Activated naive CD8-positive, alpha-beta T cell treated with anti-CD3 and anti-CD28 coated beads, Interleukin-2, amount 50 U/mL, for 24 hours (primary cell): Measurements from ENCODE around the gene IRX4.
A peak's percentile ranks its signal among the peaks of the same experiment; 100 is the strongest.

ENCODE experiments used
- ATAC-seq: fragments of 150-1000 bp; cut with Tn5 transposase; one replicate; pipeline ENCODE4 v1.10.0; 2021
- DNase-seq: peaks from one replicate; pipeline ENCODE4 v3.0.0; 2021
- H3K27ac Mint-ChIP-seq: one replicate; pipeline ENCODE4 v1.8.0; 2021; ENCODE audit warnings: mild to moderate bottlenecking, mixed read lengths
- H3K27me3 Mint-ChIP-seq: one replicate; pipeline ENCODE4 v1.8.0; 2021; ENCODE audit warnings: mixed read lengths
- H3K36me3 Mint-ChIP-seq: one replicate; pipeline ENCODE4 v1.8.0; 2021; ENCODE audit warnings: low read depth, mixed read lengths
- H3K4me1 Mint-ChIP-seq: one replicate; pipeline ENCODE4 v1.8.0; 2021; ENCODE audit warnings: mixed read lengths
- H3K4me3 Mint-ChIP-seq: one replicate; pipeline ENCODE4 v1.8.0; 2021; ENCODE audit warnings: mild to moderate bottlenecking, moderate library complexity, mixed read lengths
- H3K9me3 Mint-ChIP-seq: one replicate; pipeline ENCODE4 v1.8.0; 2021; ENCODE audit warnings: mixed read lengths

Gene IRX4

GRCh38 chr5:1882337-1883119, at the start of gene IRX4:
Gene IRX4 (minus strand): TSS chr5:1882925. CDS start chr5:1882647, 278 bp downstream.
- no peaks in the 10 kb centered on the region for H3K36me3 Mint-ChIP-seq
- no peak within 1 kb of the TSS for H3K27ac Mint-ChIP-seq
- no peak for ATAC-seq
- no peak for DNase-seq
- no peak within 1 kb of the TSS for H3K4me3 Mint-ChIP-seq
- no peaks in the 10 kb centered on the region for H3K9me3 Mint-ChIP-seq
- peaks cover 7% of the 10 kb centered on the region for H3K4me1 Mint-ChIP-seq
- peaks cover 54% of the 10 kb centered on the region for H3K27me3 Mint-ChIP-seq

- H3K36me3 Mint-ChIP-seq: no peaks in the 10 kb centered on the region
- no peaks in the 10 kb centered on the region for H3K9me3 Mint-ChIP-seq
- no peak for DNase-seq
- no peak overlapping the region for H3K27ac Mint-ChIP-seq
- ATAC-seq: no peak
- H3K4me1 Mint-ChIP-seq: no peaks in the 10 kb centered on the region
- peaks cover 24% of the 10 kb centered on the region for H3K27me3 Mint-ChIP-seq
- no peak overlapping the region for H3K4me3 Mint-ChIP-seq
These were observed 49.0 kb upstream of the IRX4 start for GRCh38 chr5:1931604-1932231.

- Mint-ChIP-seq H3K36me3 (no peaks in the 10 kb centered on the region), H3K4me3 (no peak overlapping the region), H3K9me3 (no peaks in the 10 kb centered on the region), H3K27me3 (peaks cover 24% of the 10 kb centered on the region), H3K27ac (no peak overlapping the region), H3K4me1 (no peaks in the 10 kb centered on the region)
- no peak for ATAC-seq
- DNase-seq: no peak
These were observed 48.3 kb upstream of the IRX4 start for GRCh38 chr5:1930880-1931603.

GRCh38 chr5:1930501-1930879, 47.8 kb upstream of the IRX4 start:
- DNase-seq (no peak), ATAC-seq (peak; percentile 21)
- H3K27me3 Mint-ChIP-seq: peaks cover 21% of the 10 kb centered on the region
- no peaks in the 10 kb centered on the region for H3K4me1 Mint-ChIP-seq
- H3K4me3 Mint-ChIP-seq: no peak overlapping the region
- no peaks in the 10 kb centered on the region for H3K36me3 Mint-ChIP-seq
- no peaks in the 10 kb centered on the region for H3K9me3 Mint-ChIP-seq
- no peak overlapping the region for H3K27ac Mint-ChIP-seq

- no peaks in the 10 kb centered on the region for H3K4me1 Mint-ChIP-seq
- no peaks in the 10 kb centered on the region for H3K9me3 Mint-ChIP-seq
- H3K36me3 Mint-ChIP-seq: no peaks in the 10 kb centered on the region
- ATAC-seq (no peak), DNase-seq (no peak)
- H3K4me3 Mint-ChIP-seq: no peak overlapping the region
- peaks cover 13% of the 10 kb centered on the region for H3K27me3 Mint-ChIP-seq
- no peak overlapping the region for H3K27ac Mint-ChIP-seq
These were observed 46.6 kb upstream of the IRX4 start for GRCh38 chr5:1929108-1929991.

GRCh38 chr5:1926471-1927341, 44.0 kb upstream of the IRX4 start:
- ATAC-seq (no peak), DNase-seq (no peak)
- no peak overlapping the region for H3K27ac Mint-ChIP-seq
- H3K27me3 Mint-ChIP-seq: peaks cover 3% of the 10 kb centered on the region
- no peaks in the 10 kb centered on the region for H3K4me1 Mint-ChIP-seq
- no peaks in the 10 kb centered on the region for H3K9me3 Mint-ChIP-seq
- no peak overlapping the region for H3K4me3 Mint-ChIP-seq
- no peaks in the 10 kb centered on the region for H3K36me3 Mint-ChIP-seq

GRCh38 chr5:1926071-1926440, 43.3 kb upstream of the IRX4 start:
- no peaks in the 10 kb centered on the region for H3K4me1 Mint-ChIP-seq
- ATAC-seq (no peak), DNase-seq (no peak)
- no peak overlapping the region for H3K27ac Mint-ChIP-seq
- no peak overlapping the region for H3K4me3 Mint-ChIP-seq
- no peaks in the 10 kb centered on the region for H3K36me3 Mint-ChIP-seq
- H3K9me3 Mint-ChIP-seq: no peaks in the 10 kb centered on the region
- H3K27me3 Mint-ChIP-seq: no peaks in the 10 kb centered on the region

GRCh38 chr5:1925111-1926070, 42.7 kb upstream of the IRX4 start:
- ATAC-seq: no peak
- H3K9me3 Mint-ChIP-seq: no peaks in the 10 kb centered on the region
- no peaks in the 10 kb centered on the region for H3K27me3 Mint-ChIP-seq
- no peak overlapping the region for H3K27ac Mint-ChIP-seq
- H3K4me3 Mint-ChIP-seq: no peak overlapping the region
- DNase-seq: no peak
- H3K4me1 Mint-ChIP-seq: no peaks in the 10 kb centered on the region
- H3K36me3 Mint-ChIP-seq: no peaks in the 10 kb centered on the region

GRCh38 chr5:1923766-1924165, 41.0 kb upstream of the IRX4 start:
- no peak overlapping the region for H3K4me3 Mint-ChIP-seq
- no peaks in the 10 kb centered on the region for H3K4me1 Mint-ChIP-seq
- H3K27ac Mint-ChIP-seq: no peak overlapping the region
- peaks cover 2% of the 10 kb centered on the region for H3K27me3 Mint-ChIP-seq
- H3K9me3 Mint-ChIP-seq: no peaks in the 10 kb centered on the region
- DNase-seq (no peak), ATAC-seq (no peak)
- no peaks in the 10 kb centered on the region for H3K36me3 Mint-ChIP-seq

GRCh38 chr5:1923341-1923740, 40.6 kb upstream of the IRX4 start:
- no peak overlapping the region for H3K4me3 Mint-ChIP-seq
- no peak overlapping the region for H3K27ac Mint-ChIP-seq
- DNase-seq (no peak), ATAC-seq (no peak)
- H3K27me3 Mint-ChIP-seq: peaks cover 2% of the 10 kb centered on the region
- H3K36me3 Mint-ChIP-seq: no peaks in the 10 kb centered on the region
- no peaks in the 10 kb centered on the region for H3K4me1 Mint-ChIP-seq
- no peaks in the 10 kb centered on the region for H3K9me3 Mint-ChIP-seq

GRCh38 chr5:1921711-1922110, 39.0 kb upstream of the IRX4 start:
- no peaks in the 10 kb centered on the region for H3K4me1 Mint-ChIP-seq
- H3K4me3 Mint-ChIP-seq: no peak overlapping the region
- H3K27ac Mint-ChIP-seq: no peak overlapping the region

GRCh38 chr5:1919750-1920149, 37.0 kb upstream of the IRX4 start:
- Mint-ChIP-seq H3K27me3 (peaks cover 5% of the 10 kb centered on the region), H3K27ac (no peak overlapping the region), H3K4me1 (no peaks in the 10 kb centered on the region), H3K9me3 (no peaks in the 10 kb centered on the region), H3K36me3 (no peaks in the 10 kb centered on the region), H3K4me3 (no peak overlapping the region)
- ATAC-seq: no peak
- DNase-seq: no peak

More at GRCh38 chr5:1921711-1922110, 39.0 kb upstream of the IRX4 start:
- Mint-ChIP-seq H3K27me3 (peaks cover 5% of the 10 kb centered on the region), H3K36me3 (no peaks in the 10 kb centered on the region), H3K9me3 (no peaks in the 10 kb centered on the region)
- ATAC-seq (no peak), DNase-seq (no peak)

- Mint-ChIP-seq H3K36me3 (no peaks in the 10 kb centered on the region), H3K4me1 (no peaks in the 10 kb centered on the region), H3K27ac (no peak overlapping the region), H3K27me3 (peaks cover 5% of the 10 kb centered on the region), H3K4me3 (no peak overlapping the region), H3K9me3 (no peaks in the 10 kb centered on the region)
- DNase-seq (no peak), ATAC-seq (no peak)
These were observed 36.5 kb upstream of the IRX4 start for GRCh38 chr5:1919209-1919566.
